GM21737 (cell line): ENCODE measurements around the gene DSG3.

Experiments
- ATAC-seq: cut with Tn5 transposase; IDR thresholded peaks from one replicate; pipeline ENCODE4 v1.9.1; 2021; ENCODE audit warnings: mild to moderate bottlenecking, moderate library complexity; ENCODE audit not compliant: unreplicated experiment

Gene DSG3, protein sequence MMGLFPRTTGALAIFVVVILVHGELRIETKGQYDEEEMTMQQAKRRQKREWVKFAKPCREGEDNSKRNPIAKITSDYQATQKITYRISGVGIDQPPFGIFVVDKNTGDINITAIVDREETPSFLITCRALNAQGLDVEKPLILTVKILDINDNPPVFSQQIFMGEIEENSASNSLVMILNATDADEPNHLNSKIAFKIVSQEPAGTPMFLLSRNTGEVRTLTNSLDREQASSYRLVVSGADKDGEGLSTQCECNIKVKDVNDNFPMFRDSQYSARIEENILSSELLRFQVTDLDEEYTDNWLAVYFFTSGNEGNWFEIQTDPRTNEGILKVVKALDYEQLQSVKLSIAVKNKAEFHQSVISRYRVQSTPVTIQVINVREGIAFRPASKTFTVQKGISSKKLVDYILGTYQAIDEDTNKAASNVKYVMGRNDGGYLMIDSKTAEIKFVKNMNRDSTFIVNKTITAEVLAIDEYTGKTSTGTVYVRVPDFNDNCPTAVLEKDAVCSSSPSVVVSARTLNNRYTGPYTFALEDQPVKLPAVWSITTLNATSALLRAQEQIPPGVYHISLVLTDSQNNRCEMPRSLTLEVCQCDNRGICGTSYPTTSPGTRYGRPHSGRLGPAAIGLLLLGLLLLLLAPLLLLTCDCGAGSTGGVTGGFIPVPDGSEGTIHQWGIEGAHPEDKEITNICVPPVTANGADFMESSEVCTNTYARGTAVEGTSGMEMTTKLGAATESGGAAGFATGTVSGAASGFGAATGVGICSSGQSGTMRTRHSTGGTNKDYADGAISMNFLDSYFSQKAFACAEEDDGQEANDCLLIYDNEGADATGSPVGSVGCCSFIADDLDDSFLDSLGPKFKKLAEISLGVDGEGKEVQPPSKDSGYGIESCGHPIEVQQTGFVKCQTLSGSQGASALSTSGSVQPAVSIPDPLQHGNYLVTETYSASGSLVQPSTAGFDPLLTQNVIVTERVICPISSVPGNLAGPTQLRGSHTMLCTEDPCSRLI

DNA sequence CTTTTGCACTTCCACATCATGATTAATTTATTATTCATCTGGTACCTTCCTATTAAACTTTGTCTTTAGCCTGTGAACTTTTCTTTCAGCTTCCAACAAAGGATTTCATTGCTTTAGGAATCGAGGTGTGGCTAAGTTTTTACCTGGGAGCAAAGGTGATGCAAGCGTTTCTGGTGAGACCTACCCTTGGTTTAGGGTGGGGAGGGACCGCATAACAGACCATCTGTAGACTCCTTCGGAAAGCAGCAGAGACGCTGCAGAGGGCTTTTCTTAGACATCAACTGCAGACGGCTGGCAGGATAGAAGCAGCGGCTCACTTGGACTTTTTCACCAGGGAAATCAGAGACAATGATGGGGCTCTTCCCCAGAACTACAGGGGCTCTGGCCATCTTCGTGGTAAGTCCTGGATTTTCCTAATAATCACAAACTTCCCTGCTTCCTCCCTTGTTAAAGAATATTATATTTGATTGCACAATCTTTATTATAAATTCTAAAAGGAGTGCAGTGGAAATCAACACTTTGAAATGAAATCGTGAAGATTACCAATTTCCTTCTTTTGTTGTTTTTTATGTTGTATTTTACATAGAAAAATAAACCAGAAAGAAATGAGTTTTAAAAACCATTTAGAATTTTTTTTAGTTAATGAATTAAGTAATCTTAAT, at the start of gene DSG3:
Gene DSG3 (plus strand): TSS at position 212 of the 662 bp plus-strand sequence. CDS start 137 bp downstream, at position 349.
- ATAC-seq, result no peak

DNA sequence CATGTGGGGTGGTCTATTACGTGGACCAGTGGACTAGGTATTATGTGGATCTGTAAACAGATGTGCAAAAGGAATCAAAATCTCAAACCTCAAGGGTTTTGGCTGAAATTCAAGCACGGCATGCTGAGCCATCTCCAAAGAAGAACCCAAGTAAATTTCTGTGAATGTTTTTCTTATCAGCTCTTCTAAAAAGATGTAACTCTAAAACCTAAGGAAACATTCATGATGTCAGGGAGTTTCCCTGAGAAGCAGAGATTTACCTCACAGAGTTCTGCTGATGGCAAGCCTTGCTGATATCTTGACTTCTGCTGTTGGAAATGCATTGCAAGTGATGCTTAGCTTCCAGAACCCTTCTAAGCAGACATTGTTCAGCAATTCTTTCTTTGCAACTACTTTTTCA, 49.4 kb upstream of the DSG3 start:
- ATAC-seq, result no peak

DNA sequence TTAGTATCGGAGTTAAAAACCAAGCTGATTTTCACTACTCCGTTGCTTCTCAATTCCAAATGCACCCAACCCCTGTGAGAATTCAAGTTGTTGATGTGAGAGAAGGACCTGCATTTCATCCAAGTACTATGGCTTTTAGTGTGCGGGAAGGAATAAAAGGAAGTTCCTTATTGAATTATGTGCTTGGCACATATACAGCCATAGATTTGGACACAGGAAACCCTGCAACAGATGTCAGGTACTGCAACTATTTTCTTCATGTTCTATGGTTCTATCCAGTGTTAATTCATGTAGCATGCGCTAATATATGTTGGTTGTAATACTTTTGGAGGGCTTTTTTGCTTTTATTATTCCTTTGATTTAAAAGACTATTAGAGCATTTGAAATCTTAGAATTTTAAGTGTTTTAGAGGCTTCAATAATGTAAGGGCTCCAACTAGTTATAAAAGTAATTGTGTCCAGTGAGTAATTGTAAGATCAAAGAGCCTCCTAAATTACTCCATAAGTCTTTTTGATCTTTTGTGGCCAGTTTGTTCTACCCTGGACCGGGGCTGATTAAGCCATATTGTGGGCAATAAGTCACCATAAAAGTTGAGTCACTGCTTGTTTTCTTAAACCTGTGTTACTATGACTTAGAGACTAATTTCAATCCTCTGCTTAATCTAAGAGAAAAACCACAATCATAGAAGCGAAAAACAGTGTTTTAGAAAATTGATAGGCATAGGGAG, 48.1 kb upstream of the DSG3 start:
- no peak for ATAC-seq

DNA sequence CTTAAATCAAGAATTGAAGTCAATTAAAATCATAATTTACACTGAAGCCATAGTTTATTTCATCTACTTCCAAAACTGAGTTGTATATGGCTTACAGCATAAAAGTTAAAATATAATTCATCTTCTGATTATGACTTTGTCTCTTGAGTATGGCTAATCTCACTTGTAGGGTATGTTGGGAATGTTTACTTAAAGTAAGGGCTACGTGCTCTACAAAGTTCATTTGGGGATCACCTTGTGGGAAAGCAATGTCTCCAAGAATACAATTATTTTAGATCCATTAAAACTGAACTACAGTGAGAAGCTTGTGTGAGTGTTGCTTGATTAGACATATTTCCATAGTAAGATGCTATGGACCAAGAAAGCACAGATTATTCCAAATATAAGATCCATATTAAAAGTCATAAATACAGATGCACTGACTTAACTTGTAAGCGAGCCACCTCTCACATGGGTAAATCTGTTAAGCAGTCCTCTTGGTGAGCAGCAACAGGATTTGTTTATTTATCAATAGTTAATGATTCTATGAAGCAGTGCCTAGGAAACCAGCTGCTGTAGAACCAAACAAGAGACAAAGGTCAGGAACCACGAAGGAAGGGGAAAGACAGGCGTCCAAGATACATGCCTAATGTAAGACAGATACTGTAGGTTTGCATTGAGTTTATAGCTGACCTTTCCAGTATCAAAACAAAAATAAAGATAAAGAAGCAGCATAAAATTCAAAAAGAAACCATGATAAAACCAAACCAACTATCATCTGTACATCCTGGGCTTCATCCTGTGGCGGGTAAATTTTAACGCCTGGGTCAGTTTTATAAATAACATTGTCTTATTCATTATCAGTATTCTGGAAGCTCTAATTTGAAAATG, 46.1 kb upstream of the DSG3 start:
- ATAC-seq, result no peak

DNA sequence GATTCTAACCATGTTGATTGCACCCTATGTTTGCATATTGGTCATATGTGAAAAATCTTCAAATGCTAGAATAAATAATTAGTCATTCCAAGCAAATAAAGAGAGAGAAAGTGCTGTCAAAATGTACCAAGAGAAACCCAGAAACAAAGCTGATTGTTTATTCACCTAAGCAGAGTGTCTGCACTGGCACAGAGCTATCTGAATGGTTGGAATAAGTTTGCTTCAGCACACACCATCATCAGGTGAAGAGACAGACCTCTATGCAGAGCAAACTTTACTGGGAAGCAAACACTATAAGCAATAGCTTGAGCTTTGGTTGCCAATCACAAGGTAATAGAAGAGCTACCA, 45.5 kb upstream of the DSG3 start:
- no peak for ATAC-seq

GRCh38 chr18:31403409-31403808, 44.1 kb upstream of the DSG3 start:
- ATAC-seq, result no peak

DNA sequence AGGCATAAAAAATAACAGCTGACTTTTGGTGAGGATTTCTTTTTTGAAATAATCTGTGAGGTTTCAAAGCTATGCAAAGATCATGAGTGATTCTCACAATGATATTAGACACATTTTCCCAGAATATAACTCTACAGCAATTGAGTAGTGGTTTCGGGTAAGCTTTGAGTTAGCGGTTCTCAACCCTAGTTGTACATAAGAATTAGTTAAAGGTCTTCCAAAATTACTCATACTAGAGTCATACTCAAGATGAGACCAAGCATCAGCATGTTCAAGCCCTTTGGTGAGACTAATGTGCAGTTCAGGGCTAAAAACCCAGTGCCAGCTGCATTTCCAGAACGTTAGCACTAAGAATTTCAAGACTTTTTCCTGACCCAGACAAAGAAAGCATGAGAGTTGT, 39.9 kb upstream of the DSG3 start:
- ATAC-seq, result no peak

GRCh38 chr18:31409276-31409675, 38.3 kb upstream of the DSG3 start:
- no peak for ATAC-seq

GRCh38 chr18:31410716-31411483, 36.6 kb upstream of the DSG3 start:
- ATAC-seq, result no peak

DNA sequence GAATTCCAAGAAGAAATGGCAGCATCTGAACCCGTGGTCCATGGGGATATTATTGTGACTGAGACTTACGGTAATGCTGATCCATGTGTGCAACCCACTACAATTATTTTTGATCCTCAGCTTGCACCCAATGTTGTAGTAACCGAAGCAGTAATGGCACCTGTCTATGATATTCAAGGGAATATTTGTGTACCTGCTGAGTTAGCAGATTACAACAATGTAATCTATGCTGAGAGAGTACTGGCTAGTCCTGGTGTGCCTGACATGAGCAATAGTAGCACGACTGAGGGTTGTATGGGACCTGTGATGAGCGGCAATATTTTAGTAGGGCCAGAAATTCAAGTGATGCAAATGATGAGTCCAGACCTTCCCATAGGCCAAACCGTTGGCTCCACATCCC, 34.4 kb upstream of the DSG3 start:
- no peak for ATAC-seq

GRCh38 chr18:31417850-31418249, 29.7 kb upstream of the DSG3 start:
- no peak for ATAC-seq

DNA sequence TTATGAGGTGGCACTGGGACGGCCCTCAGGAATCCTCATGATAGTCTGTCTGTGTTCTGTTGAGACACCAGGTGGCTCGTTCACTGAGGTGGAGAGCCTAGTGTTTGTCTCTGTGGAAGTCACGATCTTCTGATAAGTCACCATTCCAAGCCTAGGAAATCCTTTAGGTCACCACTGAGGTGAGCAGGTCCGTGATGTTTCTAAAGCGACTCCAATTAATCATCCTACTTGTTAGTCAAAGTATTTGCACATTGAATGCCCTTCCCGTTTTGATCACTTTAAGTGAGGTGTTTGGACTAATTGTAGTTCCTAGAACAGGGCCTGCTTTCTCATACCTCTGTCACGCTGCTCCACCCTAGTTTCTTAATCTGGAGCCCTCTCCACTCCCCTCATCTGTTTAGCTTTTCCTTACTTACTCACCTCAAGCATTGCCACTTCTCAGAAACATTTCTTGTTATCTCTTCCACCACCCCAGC, 28.0 kb upstream of the DSG3 start:
- ATAC-seq, result no peak

- no peak for ATAC-seq
Measured at GRCh38 chr18:31420032-31420431, 27.5 kb upstream of the DSG3 start.

DNA sequence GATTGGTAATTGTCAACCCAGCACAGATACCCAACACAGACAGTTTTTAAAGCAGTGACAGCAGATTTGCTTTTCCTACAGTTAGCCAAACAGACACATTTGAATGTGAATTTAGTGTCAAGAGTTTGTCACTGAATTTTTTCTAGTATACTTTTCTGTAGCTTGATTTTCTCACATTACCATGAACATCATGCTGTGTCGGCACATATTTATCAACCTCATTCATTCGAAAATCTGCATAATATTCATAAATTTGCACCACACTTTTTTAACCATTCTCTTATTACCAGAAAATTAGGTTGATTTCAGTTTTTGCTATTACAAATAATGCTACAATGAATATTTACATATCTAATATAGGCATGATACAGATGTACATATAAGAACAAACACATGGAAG, 27.0 kb upstream of the DSG3 start:
- ATAC-seq, result no peak

GRCh38 chr18:31424383-31424988, 23.1 kb upstream of the DSG3 start:
- ATAC-seq, result no peak

- ATAC-seq, result no peak
Measured at GRCh38 chr18:31426021-31426420, 21.5 kb upstream of the DSG3 start.

DNA sequence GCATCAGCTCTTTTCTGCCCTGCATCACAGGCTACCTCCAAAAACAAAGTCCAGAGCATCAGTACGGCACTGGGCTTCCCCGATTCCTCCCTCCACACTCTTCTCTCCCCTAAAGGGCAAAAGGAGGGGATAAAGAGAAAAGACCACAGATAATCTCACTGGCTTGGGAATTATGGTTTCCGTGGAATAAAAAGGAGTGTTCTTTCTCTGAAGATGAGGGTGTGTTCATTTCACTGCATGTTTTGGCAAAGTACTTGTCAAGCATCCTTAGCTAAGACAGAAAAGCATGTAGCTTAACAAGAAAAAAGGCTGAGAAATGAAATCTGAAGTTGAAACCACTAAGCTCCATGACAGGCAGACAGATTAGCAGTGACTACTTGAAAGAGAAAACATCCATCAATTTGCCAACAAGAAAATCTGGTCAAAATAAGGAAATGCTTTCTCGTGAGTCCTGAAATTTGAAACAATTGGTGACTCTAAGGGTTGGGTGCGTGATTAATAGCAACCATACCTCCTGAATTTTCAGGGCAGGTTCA, 20.6 kb upstream of the DSG3 start:
- ATAC-seq, result no peak

- no peak for ATAC-seq
Measured at GRCh38 chr18:31428211-31428610, 19.3 kb upstream of the DSG3 start.
